Smooth muscle cell (in vitro differentiated cells): ENCODE data around the gene SNX30. TPM values are rescaled to one million over a fixed set of nuclear protein-coding genes. Genes with fewer than 3 reads are reported as not detected.

ENCODE experiments used
- DNase-seq: peaks from one replicate; lab custom pipeline; 2025; ENCODE audit not compliant: unreplicated experiment; lab: John Stamatoyannopoulos, UW
- H2AFZ ChIP-seq: fragments of 200-600 bp; sonication (generic); 2 replicates; pipeline ENCODE4 v1.6.0; 2016; ENCODE audit warnings: antibody characterized with exemption, low read depth, mild to moderate bottlenecking
- H3F3A ChIP-seq: fragments of 200-600 bp; sonication (generic); 2 replicates; pipeline ENCODE4 v1.6.0; 2017; ENCODE audit warnings: antibody characterized with exemption, low read depth
- H3K27ac ChIP-seq: fragments of 200-600 bp; sonication (generic); 2 replicates; pipeline ENCODE4 v1.5.1; 2016; ENCODE audit warnings: low read depth, mild to moderate bottlenecking
- H3K27me3 ChIP-seq: fragments of 200-600 bp; sonication (generic); 2 replicates; pipeline ENCODE4 v1.6.1; 2016; ENCODE audit warnings: low read depth, mild to moderate bottlenecking
- H3K36me3 ChIP-seq: fragments of 200-600 bp; sonication (generic); 2 replicates; pipeline ENCODE4 v1.5.1; 2016; ENCODE audit warnings: low read depth
- H3K4me1 ChIP-seq: fragments of 200-600 bp; sonication (generic); 2 replicates; pipeline ENCODE4 v1.5.1; 2016; ENCODE audit warnings: low read depth
- H3K4me2 ChIP-seq: fragments of 200-600 bp; sonication (generic); 2 replicates; pipeline ENCODE4 v1.6.0; 2016; ENCODE audit warnings: mild to moderate bottlenecking
- H3K4me3 ChIP-seq: fragments of 200-600 bp; sonication (generic); 2 replicates; pipeline ENCODE4 v1.5.1; 2016; ENCODE audit warnings: mild to moderate bottlenecking
- H3K79me2 ChIP-seq: fragments of 200-600 bp; sonication (generic); 2 replicates; pipeline ENCODE4 v1.6.0; 2016; ENCODE audit warnings: low read depth, mild to moderate bottlenecking
- H3K9ac ChIP-seq: fragments of 200-600 bp; sonication (generic); 2 replicates; pipeline ENCODE4 v1.6.0; 2016; ENCODE audit warnings: low read depth
- H3K9me3 ChIP-seq: fragments of 200-600 bp; sonication (generic); replicated peaks from 2 replicates; pipeline ENCODE4 v1.5.1; 2016; ENCODE audit warnings: low read depth
- H4K20me1 ChIP-seq: fragments of 200-600 bp; sonication (generic); 2 replicates; pipeline ENCODE4 v1.6.0; 2016; ENCODE audit warnings: low read depth
- CTCF ChIP-seq: fragments of 200-600 bp; sonication (generic); IDR thresholded peaks from 2 replicates; pipeline ENCODE4 v1.5.1; 2017; ENCODE audit warnings: borderline replicate concordance, mild to moderate bottlenecking, antibody characterized with exemption; ENCODE audit not compliant: insufficient read depth, poor library complexity, severe bottlenecking
- WGBS: methylation state at CpG from one replicate; pipeline ENCODE4 v1.1.7; 2016; ENCODE audit warnings: low lambda C conversion rate; 5-methylcytosine and 5-hydroxymethylcytosine counted together
- polyA plus RNA-seq: library from polyadenylated mRNA; unstranded; fragments of >200 nt; fragmentation: Nextera tagmentation; extraction: Ambion mirVana; gene quantifications from 2 replicates; pipeline ENCODE4 v1.2.1, GENCODE V29; 2016
- total RNA-seq: library from RNA; depleted of rRNA; stranded (reverse); fragments of >200 nt; gene quantifications from 2 replicates; pipeline ENCODE4 v1.2.3, GENCODE V29; 2014

SNX30 gene
- total and polyA plus RNA-seq, 2 experiments from 2014 or later: 3.6 to 10.7 TPM

- Histone ChIP-seq H3F3A (no peaks in the 10 kb centered on the region), H3K9ac (no peak overlapping the region), H3K79me2 (no peaks in the 10 kb centered on the region), H4K20me1 (no peaks in the 10 kb centered on the region), H3K9me3 (no peaks in the 10 kb centered on the region), H3K4me2 (no peak overlapping the region), H3K27ac (no peak overlapping the region), H3K4me1 (no peaks in the 10 kb centered on the region), H3K4me3 (no peak overlapping the region), H2AFZ (no peak overlapping the region), H3K36me3 (no peaks in the 10 kb centered on the region), H3K27me3 (no peaks in the 10 kb centered on the region)
- 95% methylated on average over 5 of the region's 5 CpGs for WGBS
- TF ChIP-seq CTCF: no peak
- DNase-seq: no peak
Observed at GRCh38 chr9:112817860-112818203, 67.3 kb downstream of the SNX30 start.

- 71% methylated on average over 7 of the region's 7 CpGs for WGBS
- H3K36me3 ChIP-seq: no peaks in the 10 kb centered on the region
- no peaks in the 10 kb centered on the region for H3K9me3 ChIP-seq
- H3K27me3 ChIP-seq: no peaks in the 10 kb centered on the region
- H3K4me1 ChIP-seq: no peaks in the 10 kb centered on the region
- no peak overlapping the region for H3K4me2 ChIP-seq
- no peaks in the 10 kb centered on the region for H4K20me1 ChIP-seq
- TF ChIP-seq CTCF: peak; percentile 71
- H3K9ac ChIP-seq: no peak overlapping the region
- H3K4me3 ChIP-seq: no peak overlapping the region
- H3K27ac ChIP-seq: no peak overlapping the region
- DNase-seq: no peak
- no peaks in the 10 kb centered on the region for H3K79me2 ChIP-seq
- no peaks in the 10 kb centered on the region for H3F3A ChIP-seq
- H2AFZ ChIP-seq: no peak overlapping the region
Observed at GRCh38 chr9:112819635-112820496, 69.3 kb downstream of the SNX30 start.

- Histone ChIP-seq H3K4me3 (no peak overlapping the region), H3K27me3 (no peaks in the 10 kb centered on the region), H3K36me3 (no peaks in the 10 kb centered on the region), H3K9me3 (no peaks in the 10 kb centered on the region), H4K20me1 (no peaks in the 10 kb centered on the region), H3K4me2 (no peak overlapping the region), H3K4me1 (no peaks in the 10 kb centered on the region), H3K9ac (no peak overlapping the region), H3F3A (no peaks in the 10 kb centered on the region), H3K27ac (no peak overlapping the region), H2AFZ (no peak overlapping the region), H3K79me2 (no peaks in the 10 kb centered on the region)
- 87% methylated on average over 4 of the region's 4 CpGs for WGBS
- DNase-seq: no peak
- no peak for TF ChIP-seq CTCF
Observed at GRCh38 chr9:112820881-112821280, 70.3 kb downstream of the SNX30 start.

- Histone ChIP-seq H3K9ac (no peak overlapping the region), H2AFZ (no peak overlapping the region), H3K4me2 (no peak overlapping the region), H3K4me3 (no peak overlapping the region), H3F3A (no peaks in the 10 kb centered on the region), H4K20me1 (no peaks in the 10 kb centered on the region), H3K4me1 (no peaks in the 10 kb centered on the region), H3K27ac (no peak overlapping the region), H3K27me3 (no peaks in the 10 kb centered on the region), H3K9me3 (no peaks in the 10 kb centered on the region), H3K79me2 (no peaks in the 10 kb centered on the region), H3K36me3 (no peaks in the 10 kb centered on the region)
- no peak for TF ChIP-seq CTCF
- 98% methylated on average over 3 of the region's 3 CpGs for WGBS
- no peak for DNase-seq
Observed at GRCh38 chr9:112822618-112823017, 72.1 kb downstream of the SNX30 start.
